ENCODE data around the gene SCN9A.

DNA sequence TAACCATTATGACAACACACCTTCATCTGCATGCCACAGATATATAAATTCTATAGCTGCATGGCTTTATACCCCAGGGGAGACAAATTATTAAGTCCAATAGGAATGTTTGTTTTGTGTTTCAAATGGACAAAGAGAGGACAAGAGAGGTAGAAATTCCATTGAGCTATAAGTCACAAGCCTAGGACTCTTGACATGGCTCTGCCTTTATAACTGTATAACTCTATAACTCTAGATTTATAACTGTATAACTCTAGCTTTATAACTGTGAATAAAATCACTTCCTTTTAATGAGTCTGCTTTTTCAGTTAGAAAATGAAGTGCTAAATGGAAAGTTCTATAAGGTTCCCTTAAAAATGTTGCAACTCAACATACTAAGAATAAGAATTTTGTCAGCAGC is 106.4 kb downstream of the SCN9A start:
- TF ChIP-seq EZH2 (IDR thresholded peaks at IDR 0.05) (no peak), POLR2A (IDR thresholded peaks at IDR 0.05; ENCODE audit: borderline replicate concordance, extremely low read depth, insufficient read depth, insufficient read length) (no peak)
- TF ChIP-seq, protein P1, sequence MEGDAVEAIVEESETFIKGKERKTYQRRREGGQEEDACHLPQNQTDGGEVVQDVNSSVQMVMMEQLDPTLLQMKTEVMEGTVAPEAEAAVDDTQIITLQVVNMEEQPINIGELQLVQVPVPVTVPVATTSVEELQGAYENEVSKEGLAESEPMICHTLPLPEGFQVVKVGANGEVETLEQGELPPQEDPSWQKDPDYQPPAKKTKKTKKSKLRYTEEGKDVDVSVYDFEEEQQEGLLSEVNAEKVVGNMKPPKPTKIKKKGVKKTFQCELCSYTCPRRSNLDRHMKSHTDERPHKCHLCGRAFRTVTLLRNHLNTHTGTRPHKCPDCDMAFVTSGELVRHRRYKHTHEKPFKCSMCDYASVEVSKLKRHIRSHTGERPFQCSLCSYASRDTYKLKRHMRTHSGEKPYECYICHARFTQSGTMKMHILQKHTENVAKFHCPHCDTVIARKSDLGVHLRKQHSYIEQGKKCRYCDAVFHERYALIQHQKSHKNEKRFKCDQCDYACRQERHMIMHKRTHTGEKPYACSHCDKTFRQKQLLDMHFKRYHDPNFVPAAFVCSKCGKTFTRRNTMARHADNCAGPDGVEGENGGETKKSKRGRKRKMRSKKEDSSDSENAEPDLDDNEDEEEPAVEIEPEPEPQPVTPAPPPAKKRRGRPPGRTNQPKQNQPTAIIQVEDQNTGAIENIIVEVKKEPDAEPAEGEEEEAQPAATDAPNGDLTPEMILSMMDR (IDR thresholded peaks at IDR 0.05 in 2 of 3, conservative IDR thresholded peaks at IDR 0.05 in 1 of 3; ENCODE audit: borderline replicate concordance in 1 of 3, insufficient read depth in 1 of 3, low read depth in 2 of 3, low read length in 2 of 3) = no peak
- TF ChIP-seq, protein P2, sequence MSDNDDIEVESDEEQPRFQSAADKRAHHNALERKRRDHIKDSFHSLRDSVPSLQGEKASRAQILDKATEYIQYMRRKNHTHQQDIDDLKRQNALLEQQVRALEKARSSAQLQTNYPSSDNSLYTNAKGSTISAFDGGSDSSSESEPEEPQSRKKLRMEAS (IDR thresholded peaks at IDR 0.05) = no peak
